CD4-positive, alpha-beta T cell treated with Interleukin-17A for 1 hour (primary cell): Measurements from ENCODE around the gene CYB561.

Experiments
- DNase-seq: peaks from one replicate; pipeline ENCODE4 v3.0.0-alpha.2; 2020

Gene CYB561

GRCh38 chr17:63447471-63448009 lies 1.4 kb upstream of the CYB561 start:
- DNase-seq: no peak

- peak; percentile 61 for DNase-seq
Observed at GRCh38 chr17:63446753-63447470, 806 bp upstream of the CYB561 start.

- peak; percentile 88 for DNase-seq
Observed at GRCh38 chr17:63445571-63445953, 544 bp downstream of the CYB561 start.

GRCh38 chr17:63445065-63445464 lies 1.0 kb downstream of the CYB561 start:
- no peak for DNase-seq

GRCh38 chr17:63444457-63444856 lies 1.6 kb downstream of the CYB561 start:
- no peak for DNase-seq

GRCh38 chr17:63443053-63443452 lies 3.1 kb downstream of the CYB561 start:
- no peak for DNase-seq

- DNase-seq: no peak
Observed at GRCh38 chr17:63442549-63443035, 3.5 kb downstream of the CYB561 start.

- DNase-seq: no peak
Observed at GRCh38 chr17:63442074-63442473, 4.0 kb downstream of the CYB561 start.

GRCh38 chr17:63441654-63442053 lies 4.5 kb downstream of the CYB561 start:
- DNase-seq: no peak

GRCh38 chr17:63440770-63441335 lies 5.3 kb downstream of the CYB561 start:
- no peak for DNase-seq

- peak; percentile 54 for DNase-seq
Observed at GRCh38 chr17:63440127-63440769, 5.9 kb downstream of the CYB561 start.

- DNase-seq: peak; percentile 68
Observed at GRCh38 chr17:63439687-63440086, 6.4 kb downstream of the CYB561 start.

- no peak for DNase-seq
Observed at GRCh38 chr17:63438092-63439051, 7.7 kb downstream of the CYB561 start.

- no peak for DNase-seq
Observed at GRCh38 chr17:63437287-63438091, 8.6 kb downstream of the CYB561 start.

GRCh38 chr17:63436523-63437110 lies 9.5 kb downstream of the CYB561 start:
- no peak for DNase-seq

- no peak for DNase-seq
Observed at GRCh38 chr17:63435681-63436522, 10.2 kb downstream of the CYB561 start.

- DNase-seq: peak; percentile 62
Observed at GRCh38 chr17:63434951-63435571, 11.0 kb downstream of the CYB561 start.

GRCh38 chr17:63433746-63434591 lies 12.1 kb downstream of the CYB561 start:
- DNase-seq: no peak
